ENCODE measurements around the gene LRRK2.

DNA sequence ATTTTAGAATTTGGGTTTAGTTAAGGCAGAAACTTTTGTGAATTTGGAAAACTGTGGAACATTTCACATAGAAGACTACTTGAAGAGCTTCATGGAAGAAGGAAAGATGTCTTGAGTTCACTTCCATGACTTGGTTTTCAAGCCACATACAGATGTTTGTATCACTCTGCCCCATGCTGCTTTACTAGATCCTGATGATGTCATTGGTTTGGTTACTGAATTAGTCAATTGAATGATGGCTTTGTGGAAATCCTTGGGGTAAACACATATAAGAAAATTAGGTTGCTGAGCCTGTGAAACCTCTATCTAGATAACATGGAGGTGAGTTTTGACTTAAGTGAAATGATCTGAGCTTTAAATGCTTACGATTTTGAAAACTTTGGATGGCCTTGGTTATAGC, 90.6 kb downstream of the LRRK2 start:
- TF ChIP-seq, protein P1, sequence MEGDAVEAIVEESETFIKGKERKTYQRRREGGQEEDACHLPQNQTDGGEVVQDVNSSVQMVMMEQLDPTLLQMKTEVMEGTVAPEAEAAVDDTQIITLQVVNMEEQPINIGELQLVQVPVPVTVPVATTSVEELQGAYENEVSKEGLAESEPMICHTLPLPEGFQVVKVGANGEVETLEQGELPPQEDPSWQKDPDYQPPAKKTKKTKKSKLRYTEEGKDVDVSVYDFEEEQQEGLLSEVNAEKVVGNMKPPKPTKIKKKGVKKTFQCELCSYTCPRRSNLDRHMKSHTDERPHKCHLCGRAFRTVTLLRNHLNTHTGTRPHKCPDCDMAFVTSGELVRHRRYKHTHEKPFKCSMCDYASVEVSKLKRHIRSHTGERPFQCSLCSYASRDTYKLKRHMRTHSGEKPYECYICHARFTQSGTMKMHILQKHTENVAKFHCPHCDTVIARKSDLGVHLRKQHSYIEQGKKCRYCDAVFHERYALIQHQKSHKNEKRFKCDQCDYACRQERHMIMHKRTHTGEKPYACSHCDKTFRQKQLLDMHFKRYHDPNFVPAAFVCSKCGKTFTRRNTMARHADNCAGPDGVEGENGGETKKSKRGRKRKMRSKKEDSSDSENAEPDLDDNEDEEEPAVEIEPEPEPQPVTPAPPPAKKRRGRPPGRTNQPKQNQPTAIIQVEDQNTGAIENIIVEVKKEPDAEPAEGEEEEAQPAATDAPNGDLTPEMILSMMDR (conservative IDR thresholded peaks at IDR 0.05): no peak
- TF ChIP-seq EZH2 (IDR thresholded peaks at IDR 0.05; ENCODE audit: low read depth): no peak
